SK-N-SH (cell line): Measurements from ENCODE around the gene CBLB. TPM values are rescaled to one million over a fixed set of nuclear protein-coding genes. Genes with fewer than 3 reads are reported as not detected.

Experiments used
- CTCF ChIA-PET: fragments of 300-600, 350-600 bp; formaldehyde crosslinking; extraction: SDS; loops from one replicate; lab custom pipeline; 2021; lab: Yijun Ruan, JAX
- POLR2A ChIA-PET: fragments of 350-600 bp; sonication (Branson Sonifier 250); formaldehyde crosslinking; extraction: SDS; loops from one replicate; lab custom pipeline; 2020; ENCODE audit warnings: antibody characterized with exemption, inconsistent platforms; lab: Yijun Ruan, JAX
- DNase-seq: peaks from one replicate; pipeline ENCODE4 v3.0.0; 2012
- H2AFZ ChIP-seq: fragments of 200-600 bp; sonication (generic); 2 replicates; pipeline ENCODE4 v1.8.1; 2016; ENCODE audit warnings: antibody characterized with exemption, mild to moderate bottlenecking, low read depth
- H3F3A ChIP-seq: fragments of 200-600 bp; sonication (generic); replicated peaks from 2 replicates; pipeline ENCODE3; 2016; ENCODE audit warnings: antibody characterized with exemption, mild to moderate bottlenecking; ENCODE audit not compliant: insufficient read depth
- H3K27ac ChIP-seq, 2 experiments: fragments of 200-500 bp in 1 of 2; fragments of 200-600 bp in 1 of 2; sonication (Bioruptor generic) in 1 of 2; sonication (generic), shearing (Covaris generic) in 1 of 2; 2 replicates each; pipeline versions ENCODE4 v1.5.1 to v1.6.1; 2014 to 2016; ENCODE audit warnings: low read depth in 2 of 2, inconsistent platforms in 1 of 2, low read length in 1 of 2, mild to moderate bottlenecking in 1 of 2, mixed read lengths in 1 of 2
- H3K27me3 ChIP-seq: fragments of 200-600 bp; sonication (generic), shearing (Covaris generic); 2 replicates; pipeline ENCODE4 v1.6.1; 2016; ENCODE audit warnings: mixed run types; ENCODE audit not compliant: insufficient read depth
- H3K36me3 ChIP-seq, 2 experiments: fragments of 200-500 bp in 1 of 2; fragments of 200-600 bp in 1 of 2; sonication (Bioruptor generic) in 1 of 2; sonication (generic) in 1 of 2; replicated peaks in 1 of 2; 2 replicates each; pipeline versions ENCODE3 to v1.5.1; 2014 to 2016; ENCODE audit warnings: low read length in 1 of 2, mild to moderate bottlenecking in 1 of 2; ENCODE audit not compliant: insufficient read depth in 2 of 2, control insufficient read depth in 1 of 2
- H3K4me1 ChIP-seq, 2 experiments: fragments of 200-500 bp in 1 of 2; fragments of 200-600 bp in 1 of 2; sonication (Bioruptor generic) in 1 of 2; sonication (generic), shearing (Covaris generic) in 1 of 2; 2 replicates each; pipeline versions ENCODE4 v1.5.1 to v1.6.1; 2014 to 2016; ENCODE audit warnings: low read depth in 1 of 2, low read length in 1 of 2, mixed run types in 1 of 2; ENCODE audit not compliant: insufficient read depth in 2 of 2, control insufficient read depth in 1 of 2
- H3K4me2 ChIP-seq: fragments of 200-600 bp; sonication (generic), shearing (Covaris generic); 2 replicates; pipeline ENCODE4 v1.6.1; 2017; ENCODE audit warnings: mixed run types
- H3K4me3 ChIP-seq, 2 experiments: fragments of 200-500 bp in 1 of 2; fragments of 200-600 bp in 1 of 2; sonication (Bioruptor generic) in 1 of 2; sonication (generic), shearing (Covaris generic) in 1 of 2; 2 replicates each; pipeline versions ENCODE4 v1.5.1 to v1.8.1; 2014 to 2016; ENCODE audit warnings: low read depth in 2 of 2, inconsistent platforms in 1 of 2, low read length in 1 of 2, mild to moderate bottlenecking in 1 of 2, mixed read lengths in 1 of 2, moderate library complexity in 1 of 2
- H3K79me2 ChIP-seq: fragments of 200-600 bp; sonication (generic); 2 replicates; pipeline ENCODE4 v1.8.1; 2017; ENCODE audit warnings: mild to moderate bottlenecking; ENCODE audit not compliant: insufficient read depth
- H3K9ac ChIP-seq: fragments of 200-600 bp; sonication (generic); 2 replicates; pipeline ENCODE4 v1.6.1; 2017; ENCODE audit warnings: mixed run types
- H3K9me2 ChIP-seq: fragments of 200-600 bp; sonication (generic); 2 replicates; pipeline ENCODE4 v1.6.1; 2017; ENCODE audit warnings: mixed run types
- H3K9me3 ChIP-seq: fragments of 200-600 bp; sonication (generic); 2 replicates; pipeline ENCODE4 v1.6.1; 2017; ENCODE audit warnings: mixed run types, mild to moderate bottlenecking, moderate library complexity
- H4K20me1 ChIP-seq: fragments of 200-600 bp; sonication (generic); 2 replicates; pipeline ENCODE4 v1.6.1; 2017; ENCODE audit warnings: mild to moderate bottlenecking, mixed run types; ENCODE audit not compliant: insufficient read depth
- FOXJ3 ChIP-seq: sonication (generic); formaldehyde crosslinking; IDR thresholded peaks from 2 replicates; pipeline ENCODE4 v1.5.1; 2020; ENCODE audit warnings: mild to moderate bottlenecking, missing genetic modification reagents
- IRF3 ChIP-seq: fragments of 150-350 bp; IDR thresholded peaks from 2 replicates; pipeline ENCODE4 v1.6.1; 2016; ENCODE audit warnings: mild to moderate bottlenecking, low read depth, low read length
- JUND ChIP-seq: IDR thresholded peaks from 2 replicates; pipeline ENCODE4 v1.4.0; 2012
- MAX ChIP-seq: IDR thresholded peaks from 2 replicates; pipeline ENCODE4 v1.4.0; 2012; ENCODE audit warnings: low read depth
- MEF2A ChIP-seq: IDR thresholded peaks from 2 replicates; pipeline ENCODE4 v1.4.0; 2012; ENCODE audit warnings: low read depth, borderline replicate concordance
- MXI1 ChIP-seq: IDR thresholded peaks from 2 replicates; pipeline ENCODE4 v1.6.1; 2012; ENCODE audit warnings: mild to moderate bottlenecking, low read depth, low read length, improper control_type of control experiment
- RCOR1 ChIP-seq: fragments of 150-350 bp; IDR thresholded peaks from 2 replicates; pipeline ENCODE4 v1.6.1; 2017; ENCODE audit warnings: antibody characterized with exemption, low read length
- REST ChIP-seq: IDR thresholded peaks from 2 replicates; pipeline ENCODE4 v1.6.1; 2012; ENCODE audit warnings: mild to moderate bottlenecking, low read depth, low read length, moderate library complexity
- TAF1 ChIP-seq: IDR thresholded peaks from 2 replicates; pipeline ENCODE4 v1.6.1; 2012; ENCODE audit warnings: low read depth, mild to moderate bottlenecking, low read length, moderate library complexity, borderline replicate concordance
- TEAD4 ChIP-seq: IDR thresholded peaks from 2 replicates; pipeline ENCODE4 v1.4.0; 2012; ENCODE audit warnings: mild to moderate bottlenecking, borderline replicate concordance; ENCODE audit not compliant: insufficient read depth
- USF2 ChIP-seq: fragments of 150-350 bp; IDR thresholded peaks from 2 replicates; pipeline ENCODE4 v1.6.1; 2017; ENCODE audit warnings: antibody characterized with exemption, low read length, low read depth, borderline replicate concordance
- WGBS: methylation state at CpG from one replicate; pipeline ENCODE4 v1.1.6; 2017; ENCODE audit warnings: low lambda C conversion rate; 5-methylcytosine and 5-hydroxymethylcytosine counted together
- polyA plus RNA-seq, 3 experiments: library from polyadenylated mRNA; depleted of rRNA; stranded (reverse); fragments of >200 nt; gene quantifications; 2 replicates each; pipeline ENCODE4 v1.2.3, GENCODE V29; 2012

The CBLB gene
- polyA plus RNA-seq, 1 of the 3 experiments (the other 2 are of a cell fraction), result 4.4 TPM

- peaks cover 91% of the 10 kb centered on the region for H3K79me2 ChIP-seq
- peaks cover 15 to 24% of the 10 kb centered on the region in 2 experiments; a peak in 3 of 4 replicates for H3K4me1 ChIP-seq
- H4K20me1 ChIP-seq, result peaks cover 3% of the 10 kb centered on the region; the same call in 1 of the 2 replicates
- no peak for TF ChIP-seq FOXJ3 (CRISPR knock-in tag)
- TF ChIP-seq MEF2A, result no peak
- TF ChIP-seq TEAD4, result no peak
- TF ChIP-seq MXI1, result no peak
- no peak for TF ChIP-seq MAX
- no peak for TF ChIP-seq JUND
- TF ChIP-seq RCOR1, result no peak
- H3K4me2 ChIP-seq, result no peak overlapping the region
- no peaks in the 10 kb centered on the region for H3K9me3 ChIP-seq
- H3K4me3 ChIP-seq, result no peak overlapping the region
- no peaks in the 10 kb centered on the region for H3K27me3 ChIP-seq
- H2AFZ ChIP-seq, result no peak overlapping the region
- CTCF ChIA-PET, result no interaction called here
- WGBS, result 93% methylated on average over 2 of the region's 2 CpGs
- DNase-seq, result no peak
- peaks cover 0 to under 1% of the 10 kb centered on the region in 2 experiments for H3K36me3 ChIP-seq
- H3K27ac ChIP-seq, result no peak overlapping the region
- H3F3A ChIP-seq, result peaks cover 11% of the 10 kb centered on the region
- no peaks in the 10 kb centered on the region for H3K9me2 ChIP-seq
- POLR2A ChIA-PET, result no interaction called here
- no peak overlapping the region for H3K9ac ChIP-seq
These were observed 78.3 kb downstream of the CBLB start for GRCh38 chr3:105790534-105790933.

- ChIA-PET POLR2A (no interaction called here), CTCF (interaction anchor here (0.5 to 1.1 kb wide), 2 partner anchors 47 to 1276 kb away, joined by 3 read pairs; no protein-coding TSS in a partner anchor)
- Histone ChIP-seq H3K9me3 (0 out of 2 replicates have a peak, but pooled peaks cover 3% of the 10 kb centered on the region), H2AFZ (no peak overlapping the region), H3K9me2 (no peaks in the 10 kb centered on the region), H3K36me3 (peaks cover 0 to 7% of the 10 kb centered on the region in 2 experiments), H3K4me3 (no peak overlapping the region), H3K4me2 (no peak overlapping the region), H3K4me1 (peaks cover 15 to 24% of the 10 kb centered on the region in 2 experiments; a peak in 3 of 4 replicates), H4K20me1 (peaks cover 3% of the 10 kb centered on the region; the same call in 1 of the 2 replicates), H3F3A (peaks cover 7% of the 10 kb centered on the region), H3K9ac (no peak overlapping the region), H3K27ac (no peak overlapping the region), H3K79me2 (peaks cover 77% of the 10 kb centered on the region), H3K27me3 (no peaks in the 10 kb centered on the region)
- no peak for TF ChIP-seq TAF1
- no peak for TF ChIP-seq REST
- TF ChIP-seq USF2, result no peak
- TF ChIP-seq IRF3, result no peak
- no peak for TF ChIP-seq RCOR1
- 95% methylated on average over 3 of the region's 3 CpGs for WGBS
- DNase-seq, result no peak
These were observed 80.2 kb downstream of the CBLB start for GRCh38 chr3:105788593-105788992.
